Esophagus mucosa (tissue), 1 donor: ENCODE results near the gene CCDC117. TPM values are rescaled to one million over a fixed set of nuclear protein-coding genes. Genes with fewer than 3 reads are reported as not detected.

ENCODE experiments used
- ATAC-seq: fragments of 200-7000 bp; cut with Tn5 transposase; one replicate; pipeline ENCODE4 v1.9.1; 2020
- total RNA-seq: library from RNA; stranded (reverse); gene quantifications from one replicate; pipeline ENCODE4 v1.2.4, GENCODE V29; 2023
- donor health status: DM: yes; HTN: yes; CAD: no.

The CCDC117 gene
- total RNA-seq, 1 donor from 2014 or later = 8.5 TPM

DNA sequence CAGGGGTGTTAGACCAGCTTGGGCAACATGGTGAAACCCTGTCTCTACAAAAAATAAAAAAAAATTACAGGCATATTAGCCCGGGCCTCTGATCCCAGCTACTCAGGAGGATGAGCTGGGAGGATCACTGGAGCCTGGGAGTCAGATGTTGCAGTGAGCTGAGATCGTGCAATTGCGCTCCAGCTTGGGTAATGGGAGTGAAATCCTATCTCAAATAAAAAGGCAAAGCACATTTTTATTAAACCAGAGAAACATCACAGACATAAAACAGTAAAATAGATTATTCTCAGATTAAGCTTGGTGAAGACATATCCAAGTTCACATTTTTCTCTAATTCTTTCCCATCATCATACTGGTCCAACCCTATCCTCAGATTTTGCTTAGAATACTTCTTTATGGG is 57.9 kb downstream of the CCDC117 start:
- ATAC-seq = no peak

DNA sequence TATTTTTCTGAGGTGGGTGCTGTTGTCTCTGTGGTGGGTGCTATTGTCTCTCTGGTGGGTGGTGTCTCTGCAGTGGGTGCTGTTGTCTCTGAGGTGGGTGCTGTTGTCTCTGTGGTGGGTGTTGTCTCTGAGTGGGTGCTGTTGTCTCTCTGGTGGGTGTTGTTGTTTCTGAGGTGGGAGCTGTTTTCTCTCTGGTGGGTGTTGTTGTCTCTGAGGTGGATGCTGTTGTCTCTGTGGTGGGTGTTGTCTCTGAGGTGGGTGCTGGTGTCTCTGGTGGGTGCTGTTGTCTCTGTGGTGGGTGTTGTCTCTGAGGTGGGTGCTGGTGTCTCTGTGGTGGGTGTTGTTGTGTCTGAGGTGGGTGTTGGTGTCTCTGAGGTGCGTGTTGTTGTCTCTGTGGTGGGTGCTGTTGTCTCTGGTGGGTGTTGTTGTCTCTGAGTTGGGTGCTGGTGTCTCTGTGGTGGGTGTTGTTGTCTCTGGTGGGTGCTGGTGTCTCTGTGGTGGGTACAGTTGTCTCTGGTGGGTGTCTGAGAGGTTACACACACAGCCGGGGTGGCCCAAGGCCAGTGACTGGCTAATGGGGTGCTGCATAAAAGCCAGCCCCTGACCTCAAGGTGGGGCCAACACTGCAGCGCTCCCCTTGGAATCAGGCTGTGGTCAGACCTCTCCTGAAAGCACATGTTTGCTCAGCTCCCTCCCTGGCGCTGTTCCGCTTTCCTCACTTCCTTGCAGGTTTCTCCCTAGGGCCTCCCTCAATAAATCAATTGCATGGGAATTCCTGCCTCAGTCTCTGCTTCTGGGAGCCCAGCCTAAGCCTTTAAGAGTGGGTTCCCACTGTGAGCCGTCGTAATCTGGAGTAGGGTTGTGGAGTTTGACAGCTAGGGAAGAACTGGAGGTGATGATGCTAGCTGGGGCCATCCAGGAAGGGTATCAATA is 58.9 kb downstream of the CCDC117 start:
- no peak for ATAC-seq

DNA sequence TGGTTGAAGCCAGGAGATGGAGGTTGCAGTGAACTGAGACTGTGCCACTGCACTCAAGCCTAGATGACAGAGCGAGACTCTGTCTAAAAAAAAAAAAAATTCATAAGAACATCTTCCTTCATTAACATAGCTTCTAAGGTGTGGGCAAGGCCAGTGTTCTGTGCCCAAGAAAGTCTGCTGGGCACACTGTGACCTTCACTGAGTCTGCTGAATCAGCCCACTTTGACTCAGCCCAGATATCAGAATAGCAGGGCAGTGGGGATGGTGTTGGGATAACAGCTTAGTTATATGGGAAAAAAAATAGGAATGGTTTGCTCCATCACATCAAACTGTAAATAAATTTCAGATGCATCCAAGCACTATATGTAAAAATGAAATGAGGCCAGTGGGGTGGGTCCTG is 60.2 kb downstream of the CCDC117 start:
- ATAC-seq = no peak

DNA sequence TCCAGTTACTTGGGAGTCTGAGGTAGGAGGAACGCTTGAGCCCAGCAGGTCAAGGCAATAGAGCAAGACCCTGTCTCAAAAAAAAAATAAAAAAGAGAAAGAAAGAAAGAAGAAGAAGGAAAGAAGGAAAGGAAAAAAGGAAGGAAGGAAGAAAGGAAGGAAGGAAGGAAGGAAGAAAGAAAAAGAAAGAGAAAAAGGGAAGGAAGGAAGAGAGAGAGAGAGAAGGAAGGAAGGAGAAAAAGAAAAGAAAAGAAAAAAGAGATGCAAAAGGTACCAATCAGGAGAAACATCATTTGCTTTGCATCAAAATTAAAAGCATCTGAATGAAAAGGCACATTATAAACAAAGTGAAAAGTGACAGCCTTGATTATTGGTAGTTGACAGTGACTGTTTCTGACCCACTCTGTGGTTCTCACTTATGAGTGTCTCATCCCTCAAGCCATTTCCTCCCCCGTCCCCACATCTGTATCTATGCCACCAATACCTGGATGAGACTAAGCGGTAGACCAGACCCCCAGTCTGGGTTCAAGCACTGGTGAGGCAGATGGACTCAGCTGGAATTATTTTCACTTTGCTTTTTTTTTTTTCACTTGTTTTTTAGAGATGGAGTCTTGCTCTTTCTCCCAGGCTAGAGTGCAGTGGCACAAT is 60.9 kb downstream of the CCDC117 start:
- no peak for ATAC-seq

DNA sequence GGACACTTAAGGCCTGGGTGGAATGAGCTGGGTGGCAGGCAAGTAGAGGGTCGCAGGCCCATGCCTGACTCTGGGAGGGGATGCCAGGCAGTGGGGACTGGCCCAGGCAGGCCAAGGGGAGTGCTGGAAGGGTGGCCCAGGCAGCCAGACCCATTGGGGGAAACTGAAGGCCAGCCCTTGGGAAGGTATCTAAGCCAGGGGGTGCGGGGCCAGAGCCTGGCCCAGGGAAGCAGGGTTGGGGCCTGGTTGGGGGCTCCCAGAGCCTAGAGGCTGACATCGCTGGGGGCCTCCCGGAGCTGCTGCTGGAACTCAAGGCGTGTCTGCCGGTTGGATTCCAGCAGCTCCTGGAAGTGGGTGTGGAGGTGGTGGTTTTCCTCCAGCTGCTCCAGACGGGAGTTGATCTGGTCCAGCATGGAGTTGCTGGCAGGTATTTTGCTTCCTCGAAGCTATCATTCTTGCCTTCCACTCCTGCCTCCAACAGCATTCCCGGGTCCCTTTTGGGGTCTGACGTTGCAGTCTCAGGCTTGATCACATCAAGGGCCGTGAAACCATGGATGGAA is 63.2 kb downstream of the CCDC117 start:
- peak; percentile 24 for ATAC-seq

DNA sequence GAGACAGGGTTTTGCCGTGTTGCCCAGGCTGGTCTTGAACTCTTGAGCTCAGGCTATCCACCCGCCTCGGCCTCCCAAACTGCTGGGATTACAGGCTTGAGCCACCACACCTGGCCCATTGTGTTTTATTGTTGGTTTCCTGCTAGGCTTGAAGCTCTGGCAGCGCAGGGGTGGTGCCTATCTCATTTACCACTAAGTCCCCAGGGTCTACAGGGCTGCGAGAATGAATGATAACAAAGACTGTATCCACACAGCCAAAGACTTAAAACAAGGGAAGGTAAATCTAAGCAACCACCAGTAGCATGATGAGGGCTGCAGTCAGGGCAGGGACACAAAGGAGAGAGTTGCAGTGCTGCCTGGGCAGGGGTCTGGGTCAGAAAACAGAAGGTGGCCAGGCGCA is 65.1 kb downstream of the CCDC117 start:
- no peak for ATAC-seq

Other genes starting within 250 kb of the CCDC117 start
- 5.5 TPM for gene TTC28, start 92.9 kb upstream of the CCDC117 start, total RNA-seq
- gene CHEK2, start 30.9 kb upstream of the CCDC117 start, total RNA-seq = 14.9 TPM
- 10.9 TPM for gene HSCB, start 30.7 kb upstream of the CCDC117 start, total RNA-seq
- gene XBP1, start 27.9 kb downstream of the CCDC117 start, total RNA-seq = 107 TPM
- gene ZNRF3, start 110.9 kb downstream of the CCDC117 start, total RNA-seq = 6.4 TPM